Mesothelial cell of epicardium (in vitro differentiated cells): ENCODE results near the gene KRTAP10-9. TPM values are rescaled to one million over a fixed set of nuclear protein-coding genes. Genes with fewer than 3 reads are reported as not detected.

Source experiments
- DNase-seq, 2 experiments: peaks; one replicate each; pipeline ENCODE4 v3.0.0; 2021; ENCODE audit warnings: low spot score in 2 of 2; ENCODE audit not compliant: unreplicated experiment in 2 of 2
- H3K27ac Mint-ChIP-seq: 2 replicates; pipeline ENCODE4 v1.8.0; 2021; ENCODE audit warnings: mixed read lengths
- H3K27me3 Mint-ChIP-seq: 2 replicates; pipeline ENCODE4 v1.8.0; 2021; ENCODE audit warnings: low read depth, mixed read lengths
- H3K36me3 Mint-ChIP-seq: 2 replicates; pipeline ENCODE4 v1.8.0; 2021; ENCODE audit warnings: mixed read lengths
- H3K4me1 Mint-ChIP-seq: 2 replicates; pipeline ENCODE4 v1.8.0; 2021; ENCODE audit warnings: mixed read lengths
- H3K4me3 Mint-ChIP-seq: 2 replicates; pipeline ENCODE4 v1.8.0; 2021; ENCODE audit warnings: mild to moderate bottlenecking, moderate library complexity, mixed read lengths
- H3K9me3 Mint-ChIP-seq: 2 replicates; pipeline ENCODE4 v1.8.0; 2021; ENCODE audit warnings: mixed read lengths
- CTCF ChIP-seq: fragments of 200-600 bp; sonication (generic); IDR thresholded peaks from one replicate; pipeline ENCODE4 v1.5.0; 2021; ENCODE audit warnings: antibody characterized with exemption; ENCODE audit not compliant: unreplicated experiment
- total RNA-seq: library from RNA; stranded (reverse); gene quantifications from 3 replicates; pipeline ENCODE4 v1.2.1, GENCODE V29; 2021

Gene KRTAP10-9
- total RNA-seq, 1 donor from 2014 or later: not detected

- H3K4me1 Mint-ChIP-seq: no peaks in the 10 kb centered on the region
- TF ChIP-seq CTCF: no peak
- no peak for DNase-seq
- no peak overlapping the region for H3K4me3 Mint-ChIP-seq
- H3K9me3 Mint-ChIP-seq: peaks cover 26% of the 10 kb centered on the region
- no peaks in the 10 kb centered on the region for H3K27me3 Mint-ChIP-seq
- no peak overlapping the region for H3K27ac Mint-ChIP-seq
- no peaks in the 10 kb centered on the region for H3K36me3 Mint-ChIP-seq
Observed at GRCh38 chr21:44615466-44615865, 11.4 kb upstream of the KRTAP10-9 start.

GRCh38 chr21:44615911-44616590, 10.8 kb upstream of the KRTAP10-9 start:
- H3K9me3 Mint-ChIP-seq: peaks cover 28% of the 10 kb centered on the region
- no peaks in the 10 kb centered on the region for H3K36me3 Mint-ChIP-seq
- no peak for DNase-seq
- no peak overlapping the region for H3K4me3 Mint-ChIP-seq
- TF ChIP-seq CTCF: no peak
- H3K27me3 Mint-ChIP-seq: no peaks in the 10 kb centered on the region
- H3K27ac Mint-ChIP-seq: no peak overlapping the region
- H3K4me1 Mint-ChIP-seq: no peaks in the 10 kb centered on the region

- no peak for DNase-seq
- Mint-ChIP-seq H3K36me3 (no peaks in the 10 kb centered on the region), H3K4me1 (no peaks in the 10 kb centered on the region), H3K27me3 (no peaks in the 10 kb centered on the region), H3K27ac (no peak overlapping the region), H3K9me3 (peaks cover 23% of the 10 kb centered on the region), H3K4me3 (no peak overlapping the region)
- TF ChIP-seq CTCF: no peak
Observed at GRCh38 chr21:44616591-44616926, 10.3 kb upstream of the KRTAP10-9 start.

- Mint-ChIP-seq H3K36me3 (no peaks in the 10 kb centered on the region), H3K27ac (no peak overlapping the region), H3K27me3 (no peaks in the 10 kb centered on the region), H3K4me3 (no peak overlapping the region), H3K4me1 (no peaks in the 10 kb centered on the region), H3K9me3 (peaks cover 23% of the 10 kb centered on the region)
- DNase-seq: no peak
- no peak for TF ChIP-seq CTCF
Observed at GRCh38 chr21:44617071-44617501, 9.8 kb upstream of the KRTAP10-9 start.

GRCh38 chr21:44618504-44618903, 8.4 kb upstream of the KRTAP10-9 start:
- Mint-ChIP-seq H3K36me3 (no peaks in the 10 kb centered on the region), H3K27ac (no peak overlapping the region), H3K27me3 (no peaks in the 10 kb centered on the region), H3K9me3 (peaks cover 36% of the 10 kb centered on the region), H3K4me1 (no peaks in the 10 kb centered on the region), H3K4me3 (no peak overlapping the region)
- no peak for DNase-seq
- TF ChIP-seq CTCF: no peak

GRCh38 chr21:44618909-44619308, 8.0 kb upstream of the KRTAP10-9 start:
- Mint-ChIP-seq H3K4me3 (no peak overlapping the region), H3K4me1 (no peaks in the 10 kb centered on the region), H3K27ac (no peak overlapping the region), H3K27me3 (no peaks in the 10 kb centered on the region), H3K36me3 (no peaks in the 10 kb centered on the region), H3K9me3 (peaks cover 40% of the 10 kb centered on the region)
- DNase-seq: no peak
- TF ChIP-seq CTCF: no peak
